Sigmoid colon (tissue), 7 donors: ENCODE measurements around the gene TAF1. TPM values are rescaled to one million over a fixed set of nuclear protein-coding genes. Genes with fewer than 3 reads are reported as not detected.

ENCODE experiments used
- DNase-seq: peaks from one replicate; pipeline ENCODE4 v3.0.0-alpha.2; 2019
- H3K27ac ChIP-seq, 4 donors: fragments of 200-600 bp; sonication (generic); one replicate each; pipeline ENCODE4 v1.5.1; 2016 to 2019; ENCODE audit warnings: mild to moderate bottlenecking in 1 of 4
- H3K27me3 ChIP-seq, 3 donors: fragments of 200-600 bp; sonication (generic); one replicate each; pipeline ENCODE4 v1.5.1; 2019; ENCODE audit warnings: mild to moderate bottlenecking in 1 of 3
- H3K36me3 ChIP-seq, 4 donors: fragments of 200-600 bp; sonication (generic); one replicate each; pipeline ENCODE4 v1.5.1; 2016 to 2019
- H3K4me1 ChIP-seq, 4 donors: fragments of 200-600 bp; sonication (generic); one replicate each; pipeline ENCODE4 v1.5.1; 2017 to 2019
- H3K4me3 ChIP-seq, 4 donors: fragments of 200-600 bp; sonication (generic); one replicate each; pipeline ENCODE4 v1.5.1; 2017 to 2019; ENCODE audit warnings: mild to moderate bottlenecking in 2 of 4, moderate library complexity in 1 of 4
- H3K9me3 ChIP-seq, 4 donors: fragments of 200-600 bp in 3 of 4; sonication (generic) in 3 of 4; one replicate each; pipeline versions ENCODE4 v1.5.1 to v1.6.1; 2013 to 2019
- EP300 ChIP-seq, 4 donors: sonication (generic); formaldehyde crosslinking; IDR thresholded peaks; one replicate each; pipeline ENCODE4 v1.6.1; 2017; ENCODE audit warnings: antibody characterized with exemption in 4 of 4
- POLR2A ChIP-seq, 2 donors: fragments of 450-650 bp; IDR thresholded peaks; one replicate each; pipeline ENCODE4 v1.6.1; 2016; ENCODE audit warnings: antibody characterized with exemption in 2 of 2, mild to moderate bottlenecking in 2 of 2, moderate library complexity in 2 of 2
- POLR2AphosphoS5 ChIP-seq, 4 donors: sonication (generic); formaldehyde crosslinking; IDR thresholded peaks; one replicate each; pipeline ENCODE4 v1.6.1; 2017; ENCODE audit warnings: antibody characterized with exemption in 4 of 4
- WGBS, 2 donors: extraction: QIAGEN DNeasy Blood & Tissue Kit; methylation state at CpG; one replicate each; pipeline ENCODE4 v1.1.7; 2013; 5-methylcytosine and 5-hydroxymethylcytosine counted together
- intact Hi-C: fragments of 100-400 bp; cut with DNase I; formaldehyde crosslinking; loops from one replicate; pipeline ENCODE4 v1.15.1; 2023
- polyA plus RNA-seq, 3 donors: library from polyadenylated mRNA; stranded (reverse); fragments of 200-250 nt; gene quantifications; one replicate each; pipeline ENCODE4 v1.2.3, GENCODE V29; 2013
- total RNA-seq, 4 donors: library from RNA; depleted of rRNA; stranded (reverse); fragments of >200 nt; gene quantifications; one replicate each; pipeline ENCODE4 v1.1.0, GENCODE V29; 2016
- TF ChIP-seq, protein P1 (sequence below), 4 experiments: fragments of 450-650 bp in 3 of 4; fragments of 200-600 bp in 1 of 4; IDR thresholded peaks; one replicate each; pipeline ENCODE4 v1.5.1; 2016 to 2019; ENCODE audit warnings: antibody characterized with exemption in 4 of 4, mild to moderate bottlenecking in 3 of 4, moderate library complexity in 2 of 4
- donor health status: healthy with polysubstance abuse.
- donor health status: Bipolar disorder and iron deficiency.
- donor health status: healthy.

The TAF1 gene
- total and polyA plus RNA-seq, 7 donors: 4.9 to 47.4 (median 40.7) TPM

DNA sequence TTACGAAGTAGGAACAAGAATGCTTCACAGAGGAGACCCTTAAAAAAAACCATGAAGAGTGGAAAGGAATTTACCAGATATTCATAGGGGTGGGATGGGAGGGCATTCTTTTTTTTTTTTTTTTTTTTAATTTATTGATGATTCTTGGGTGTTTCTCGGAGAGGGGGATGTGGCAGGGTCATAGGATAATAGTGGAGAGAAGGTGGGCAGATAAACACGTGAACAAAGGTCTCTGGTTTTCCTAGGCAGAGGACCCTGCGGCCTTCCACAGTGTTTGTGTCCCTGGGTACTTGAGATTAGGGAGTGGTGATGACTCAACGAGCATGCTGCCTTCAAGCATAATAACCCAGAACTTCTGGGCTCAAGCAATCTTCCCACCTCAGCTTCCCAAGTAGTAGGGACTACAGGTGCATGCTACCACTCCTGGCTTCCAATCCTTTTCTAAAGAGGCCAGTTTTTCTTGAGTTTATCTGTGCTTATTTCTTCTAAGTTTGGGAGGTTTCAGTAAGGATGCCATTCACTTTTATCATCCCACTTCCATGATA, 100.9 kb downstream of the TAF1 start:
- Histone ChIP-seq H3K27ac (no peak overlapping the region), H3K4me1 (no peaks in the 10 kb centered on the region), H3K36me3 (peaks cover 0 to 40% (median 0%) of the 10 kb centered on the region in 4 donors), H3K9me3 (no peaks in the 10 kb centered on the region), H3K4me3 (no peak overlapping the region), H3K27me3 (no peaks in the 10 kb centered on the region)
- intact Hi-C loops: no loop called here
- TF ChIP-seq, protein P1, sequence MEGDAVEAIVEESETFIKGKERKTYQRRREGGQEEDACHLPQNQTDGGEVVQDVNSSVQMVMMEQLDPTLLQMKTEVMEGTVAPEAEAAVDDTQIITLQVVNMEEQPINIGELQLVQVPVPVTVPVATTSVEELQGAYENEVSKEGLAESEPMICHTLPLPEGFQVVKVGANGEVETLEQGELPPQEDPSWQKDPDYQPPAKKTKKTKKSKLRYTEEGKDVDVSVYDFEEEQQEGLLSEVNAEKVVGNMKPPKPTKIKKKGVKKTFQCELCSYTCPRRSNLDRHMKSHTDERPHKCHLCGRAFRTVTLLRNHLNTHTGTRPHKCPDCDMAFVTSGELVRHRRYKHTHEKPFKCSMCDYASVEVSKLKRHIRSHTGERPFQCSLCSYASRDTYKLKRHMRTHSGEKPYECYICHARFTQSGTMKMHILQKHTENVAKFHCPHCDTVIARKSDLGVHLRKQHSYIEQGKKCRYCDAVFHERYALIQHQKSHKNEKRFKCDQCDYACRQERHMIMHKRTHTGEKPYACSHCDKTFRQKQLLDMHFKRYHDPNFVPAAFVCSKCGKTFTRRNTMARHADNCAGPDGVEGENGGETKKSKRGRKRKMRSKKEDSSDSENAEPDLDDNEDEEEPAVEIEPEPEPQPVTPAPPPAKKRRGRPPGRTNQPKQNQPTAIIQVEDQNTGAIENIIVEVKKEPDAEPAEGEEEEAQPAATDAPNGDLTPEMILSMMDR (IDR thresholded peaks at IDR 0.05): no peak
- TF ChIP-seq POLR2AphosphoS5 (IDR thresholded peaks at IDR 0.05) (no peak), EP300 (IDR thresholded peaks at IDR 0.05) (no peak)
- DNase-seq: no peak
- 82 to 86% methylated on average over 5 of the region's 5 CpGs for WGBS, 2 donors

DNA sequence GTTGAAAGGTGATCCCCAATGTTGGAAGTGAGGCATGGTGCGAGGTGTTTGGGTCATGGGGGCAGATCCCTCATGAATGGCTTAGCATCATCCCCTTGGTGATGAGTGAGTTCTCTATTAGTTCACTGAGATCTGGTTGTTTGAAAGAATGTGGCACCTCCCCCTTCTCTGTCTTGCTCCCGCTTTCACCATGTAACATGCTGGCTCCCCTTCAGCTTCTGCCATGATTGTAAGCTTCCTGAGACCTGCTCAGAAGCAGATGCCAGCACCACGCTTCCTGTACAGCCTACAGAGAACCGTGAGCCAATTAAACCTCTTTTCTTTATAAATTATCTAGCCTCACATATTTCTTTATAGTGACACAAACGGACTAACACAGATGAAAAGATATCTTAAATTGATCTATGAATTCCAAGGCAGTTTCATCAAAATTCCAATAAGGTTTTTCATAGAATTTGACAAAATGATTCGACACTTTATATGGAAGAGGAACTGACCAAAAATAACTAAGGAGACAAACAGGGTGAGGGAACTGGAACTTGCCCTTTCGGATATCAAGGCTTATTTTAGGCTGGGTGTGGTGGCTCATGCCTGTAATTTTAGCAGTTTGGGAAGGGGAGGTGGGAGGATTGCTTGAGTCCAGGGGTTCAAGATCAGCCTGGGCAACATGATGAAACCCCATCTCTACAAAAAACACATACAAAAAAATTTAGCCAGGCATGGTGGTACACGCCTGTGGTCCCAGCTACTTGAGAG, 109.8 kb downstream of the TAF1 start:
- no peaks in the 10 kb centered on the region for H3K36me3 ChIP-seq
- no peak overlapping the region for H3K4me3 ChIP-seq
- no peaks in the 10 kb centered on the region for H3K4me1 ChIP-seq
- H3K9me3 ChIP-seq: no peaks in the 10 kb centered on the region
- 91% methylated on average over 8 of the region's 8 CpGs for WGBS, 2 donors
- no peaks in the 10 kb centered on the region for H3K27me3 ChIP-seq
- H3K27ac ChIP-seq: no peak overlapping the region
- intact Hi-C loops: no loop called here
- TF ChIP-seq POLR2AphosphoS5 (IDR thresholded peaks at IDR 0.05): no peak
- no peak for TF ChIP-seq POLR2A (IDR thresholded peaks at IDR 0.05)
- TF ChIP-seq EP300 (IDR thresholded peaks at IDR 0.05): no peak
- TF ChIP-seq, protein P1 (IDR thresholded peaks at IDR 0.05): no peak
- DNase-seq: no peak

GRCh38 chrX:71482228-71482958, 116.2 kb downstream of the TAF1 start:
- Histone ChIP-seq H3K36me3 (no peaks in the 10 kb centered on the region), H3K4me3 (no peak overlapping the region), H3K9me3 (no peaks in the 10 kb centered on the region), H3K27me3 (no peaks in the 10 kb centered on the region), H3K27ac (no peak overlapping the region), H3K4me1 (no peaks in the 10 kb centered on the region)
- no peak for TF ChIP-seq POLR2AphosphoS5 (IDR thresholded peaks at IDR 0.05)
- intact Hi-C loops: no loop called here
- DNase-seq: no peak
- 80 to 86% methylated on average over 4 of the region's 4 CpGs for WGBS, 2 donors

DNA sequence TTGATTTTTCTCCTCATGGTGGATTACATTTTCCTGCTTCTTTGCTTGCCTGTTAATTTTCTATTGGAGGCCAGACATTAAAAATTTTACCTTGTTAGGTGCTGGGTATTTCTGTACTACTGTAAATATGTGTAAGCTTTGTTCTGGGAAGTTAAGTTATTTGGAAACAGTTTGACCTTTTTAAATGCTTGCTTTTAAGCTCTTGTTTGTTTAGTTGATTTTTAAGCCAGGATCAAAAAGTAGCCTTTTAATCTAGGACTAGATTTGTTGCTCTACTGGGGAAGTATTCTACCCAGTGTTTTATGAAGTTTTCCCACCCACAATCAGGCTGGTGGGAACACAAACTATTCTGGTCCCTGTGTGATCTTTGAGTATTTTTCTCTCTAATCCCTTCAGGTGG, 121.7 kb downstream of the TAF1 start:
- DNase-seq: no peak
- Histone ChIP-seq H3K27ac (no peak overlapping the region), H3K4me1 (peaks cover 0 to under 1% (median 0%) of the 10 kb centered on the region in 4 donors), H3K27me3 (no peaks in the 10 kb centered on the region), H3K36me3 (no peaks in the 10 kb centered on the region), H3K9me3 (no peaks in the 10 kb centered on the region), H3K4me3 (no peak overlapping the region)
- intact Hi-C loops: no loop called here
- TF ChIP-seq POLR2A (IDR thresholded peaks at IDR 0.05) (no peak), EP300 (IDR thresholded peaks at IDR 0.05) (no peak), POLR2AphosphoS5 (IDR thresholded peaks at IDR 0.05) (no peak)
- TF ChIP-seq, protein P1 (IDR thresholded peaks at IDR 0.05): no peak

DNA sequence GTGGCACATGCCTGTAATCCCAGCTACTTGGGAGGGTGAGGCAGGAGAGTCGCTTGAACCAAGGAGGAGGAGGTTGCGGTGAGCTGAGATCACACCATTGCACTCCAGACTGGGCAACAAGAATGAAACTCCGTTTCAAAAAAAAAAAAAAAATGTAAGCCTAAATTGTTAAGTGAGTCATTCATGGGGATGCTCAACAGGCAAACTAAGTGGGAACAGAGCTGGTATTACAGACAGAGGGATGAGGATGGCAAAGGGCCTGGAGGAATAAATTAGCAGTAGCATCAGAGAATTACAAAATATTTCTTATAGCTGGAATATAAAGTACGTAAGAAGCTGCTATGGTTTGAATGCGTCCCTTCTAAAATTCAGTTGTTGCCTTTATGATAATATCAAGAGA, 123.4 kb downstream of the TAF1 start:
- intact Hi-C loops: no loop called here
- TF ChIP-seq POLR2A (IDR thresholded peaks at IDR 0.05) (no peak), EP300 (IDR thresholded peaks at IDR 0.05) (no peak), POLR2AphosphoS5 (IDR thresholded peaks at IDR 0.05) (no peak)
- TF ChIP-seq, protein P1 (IDR thresholded peaks at IDR 0.05): no peak

More for the DNA sequence above, 123.4 kb downstream of the TAF1 start:
- DNase-seq: no peak
- 93% methylated on average over 5 of the region's 5 CpGs for WGBS, 2 donors
- no peaks in the 10 kb centered on the region for H3K27me3 ChIP-seq
- H3K4me1 ChIP-seq: peaks cover 0 to 5% (median 0%) of the 10 kb centered on the region in 4 donors
- no peaks in the 10 kb centered on the region for H3K36me3 ChIP-seq
- no peak overlapping the region for H3K4me3 ChIP-seq
- H3K27ac ChIP-seq: no peak overlapping the region
- no peaks in the 10 kb centered on the region for H3K9me3 ChIP-seq
